ENCODE measurements around the gene MAP4K1. TPM values are rescaled to one million over a fixed set of nuclear protein-coding genes. Genes with fewer than 3 reads are reported as not detected.

Gene MAP4K1
- total and polyA plus RNA-seq, 2 of the 13 experiments (the other 11 are each of a cell fraction or from before 2014, with no cell fraction given), result 0.24 to 0.89 TPM

DNA sequence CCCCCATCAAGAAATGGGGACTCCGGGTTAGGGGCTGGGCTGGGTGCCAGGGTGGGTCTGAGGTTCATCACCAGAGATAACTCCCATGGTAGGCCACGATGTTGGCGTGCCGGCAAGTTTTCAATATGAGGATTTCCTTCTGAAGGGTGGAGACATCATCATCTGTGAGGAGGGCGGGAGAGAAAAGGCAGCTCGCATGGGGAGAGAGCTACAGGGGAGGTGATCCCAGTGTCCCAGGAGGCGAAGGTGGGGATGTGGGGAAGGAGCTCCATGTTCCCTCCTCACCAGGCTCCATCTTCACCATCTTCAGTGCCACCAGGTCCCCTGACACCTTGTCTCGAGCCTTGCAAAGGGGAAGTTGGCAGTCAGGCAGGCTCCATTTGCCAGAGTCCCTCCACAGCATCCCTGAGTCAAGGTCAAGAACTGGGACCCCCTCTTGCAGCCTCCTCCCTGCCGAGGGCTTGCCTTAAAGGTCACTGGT lies 430 bp downstream of the MAP4K1 start:
- WGBS (ENCODE audit: low lambda C conversion rate), result 92% methylated on average over 7 of the region's 9 CpGs
- BruUV-seq (replicated peaks), result no TSS peak
- CTCF ChIA-PET (ENCODE audit: low intra/inter-chr PET ratio, low total read pairs), result no interaction called here
- Histone ChIP-seq H3K9ac (ENCODE audit: insufficient read depth, low read depth, low read length) (no peak overlapping the region), H3K9me3 (ENCODE audit: low read length) (no peaks in the 10 kb centered on the region), H3K27me3 (ENCODE audit: control insufficient read depth in 1 of 2, insufficient read depth in 2 of 2, low read length in 2 of 2) (no peaks in the 10 kb centered on the region; a peak in 2 of 5 replicates), H3K4me3 (replicated peaks in 1 of 3; ENCODE audit: insufficient read depth in 1 of 3, low read depth in 2 of 3, low read length in 3 of 3) (no peak overlapping the region), H3K4me2 (ENCODE audit: low read depth, low read length) (no peak overlapping the region), H3K27ac (ENCODE audit: extremely low read length, insufficient read depth, low read length) (no peak overlapping the region), H2AFZ (ENCODE audit: low read length) (no peak overlapping the region), H4K20me1 (ENCODE audit: insufficient read depth, low read length) (no peaks in the 10 kb centered on the region), H3K36me3 (replicated peaks in 1 of 2; ENCODE audit: control insufficient read depth in 1 of 2, insufficient read depth in 2 of 2, low read length in 2 of 2) (peaks cover 4 to 11% of the 10 kb centered on the region in 2 experiments; a peak in 4 of 5 replicates), H3K4me1 (ENCODE audit: insufficient read depth, low read length) (peaks cover 40% of the 10 kb centered on the region), H3K79me2 (ENCODE audit: insufficient read depth, low read length) (peaks cover 15% of the 10 kb centered on the region)
- POLR2A ChIA-PET, result no interaction called here
- in situ Hi-C loops (cut with HindIII; ENCODE audit: extremely low pct_ligation_motif_present, low pct_unique_long_range_greater_than_20kb), result no loop called here
- FAIRE-seq (no peak), DNase-seq (ENCODE audit: low spot score) (no peak), ATAC-seq (no peak)
- TF ChIP-seq ATRX (CRISPR knock-in tag; IDR thresholded peaks at IDR 0.05; ENCODE audit: borderline replicate concordance) (no peak), MED1 (CRISPR knock-in tag; IDR thresholded peaks at IDR 0.05) (no peak), PCBP2 (optimal IDR thresholded peaks at IDR 0.05; ENCODE audit: low read depth, low read length, poor library complexity, severe bottlenecking) (no peak), NFYB (CRISPR knock-in tag; IDR thresholded peaks at IDR 0.05) (no peak), NFE2L1 (CRISPR knock-in tag; IDR thresholded peaks at IDR 0.05; ENCODE audit: borderline replicate concordance) (no peak), NR1H2 (CRISPR knock-in tag; IDR thresholded peaks at IDR 0.05; ENCODE audit: borderline replicate concordance, low read depth) (no peak), SCMH1 (CRISPR knock-in tag; IDR thresholded peaks at IDR 0.05; ENCODE audit: borderline replicate concordance) (no peak), STAT5B (CRISPR knock-in tag; IDR thresholded peaks at IDR 0.05) (no peak), CBX1 (IDR thresholded peaks at IDR 0.05; ENCODE audit: low read depth) (no peak), ZNF496 (CRISPR knock-in tag; IDR thresholded peaks at IDR 0.05; ENCODE audit: insufficient replicate concordance) (no peak), NFKB2 (CRISPR knock-in tag; IDR thresholded peaks at IDR 0.05; ENCODE audit: borderline replicate concordance) (no peak), ZNF260 (CRISPR knock-in tag; IDR thresholded peaks at IDR 0.05; ENCODE audit: borderline replicate concordance, low read depth) (no peak), TOPORS (CRISPR knock-in tag; IDR thresholded peaks at IDR 0.05) (no peak)
- TF ChIP-seq, protein P1, sequence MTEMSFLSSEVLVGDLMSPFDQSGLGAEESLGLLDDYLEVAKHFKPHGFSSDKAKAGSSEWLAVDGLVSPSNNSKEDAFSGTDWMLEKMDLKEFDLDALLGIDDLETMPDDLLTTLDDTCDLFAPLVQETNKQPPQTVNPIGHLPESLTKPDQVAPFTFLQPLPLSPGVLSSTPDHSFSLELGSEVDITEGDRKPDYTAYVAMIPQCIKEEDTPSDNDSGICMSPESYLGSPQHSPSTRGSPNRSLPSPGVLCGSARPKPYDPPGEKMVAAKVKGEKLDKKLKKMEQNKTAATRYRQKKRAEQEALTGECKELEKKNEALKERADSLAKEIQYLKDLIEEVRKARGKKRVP (CRISPR knock-in tag; IDR thresholded peaks at IDR 0.05), result no peak
- intact Hi-C loops (cut with micrococcal nuclease; ENCODE audit: unreplicated experiment), result no loop called here

All from HepG2 (cell line).